HepG2 (cell line): ENCODE results near the gene STPG2. TPM values are rescaled to one million over a fixed set of nuclear protein-coding genes. Genes with fewer than 3 reads are reported as not detected.

Experiments used
- ATAC-seq: fragments of 200-7000 bp; cut with Tn5 transposase; 3 replicates; pipeline ENCODE4 v1.9.1; 2020; ENCODE audit warnings: mild to moderate bottlenecking, moderate library complexity
- BruUV-seq: library from RNA; stranded (reverse); fragments of 400-500 nt; replicated peaks from 2 replicates; lab custom pipeline; 2021; lab: Mats Ljungman, UMichigan
- CTCF ChIA-PET: fragments of 300-600 bp; formaldehyde crosslinking; extraction: SDS; loops from one replicate; lab custom pipeline; 2021; ENCODE audit warnings: low total read pairs, inconsistent platforms, low intra/inter-chr PET ratio; lab: Yijun Ruan, JAX
- POLR2A ChIA-PET: fragments of 350-600 bp; sonication (Branson Sonifier 250); formaldehyde crosslinking; loops from one replicate; lab custom pipeline; 2020; ENCODE audit warnings: antibody characterized with exemption, inconsistent platforms; lab: Yijun Ruan, JAX
- DNase-seq: peaks from one replicate; pipeline ENCODE4 v3.0.0-alpha.2; 2015; ENCODE audit warnings: low spot score
- FAIRE-seq: peaks from 3 replicates; lab custom pipeline; 2011; peaks lifted over from hg19 to GRCh38; lab: Jason Lieb, UNC
- H2AFZ ChIP-seq: one replicate; pipeline ENCODE4 v1.6.1; 2011; ENCODE audit warnings: low read length, inconsistent platforms
- H3K27ac ChIP-seq: fragments of 300-600 bp; 3 replicates; pipeline ENCODE4 v1.8.0; 2011; ENCODE audit warnings: mixed run types, mild to moderate bottlenecking, mixed read lengths, low read length, inconsistent platforms; ENCODE audit not compliant: insufficient read depth; ENCODE audit errors: extremely low read length
- H3K27me3 ChIP-seq, 2 experiments: fragments of 200-600 bp in 1 of 2; 2 replicates in 1 of 2; 3 replicates in 1 of 2; pipeline versions ENCODE4 v1.6.0 to v1.8.0; 2011; ENCODE audit warnings: low read length in 2 of 2, mild to moderate bottlenecking in 2 of 2, moderate library complexity in 2 of 2, inconsistent platforms in 1 of 2; ENCODE audit not compliant: insufficient read depth in 2 of 2, control insufficient read depth in 1 of 2
- H3K36me3 ChIP-seq, 2 experiments: fragments of 200-600 bp in 1 of 2; replicated peaks in 1 of 2; 2 replicates in 1 of 2; 3 replicates in 1 of 2; pipeline versions ENCODE4 v1.5.1 to v1.8.0; 2011; ENCODE audit warnings: low read length in 2 of 2, inconsistent platforms in 1 of 2; ENCODE audit not compliant: insufficient read depth in 2 of 2, control insufficient read depth in 1 of 2
- H3K4me1 ChIP-seq: 2 replicates; pipeline ENCODE4 v1.5.1; 2012; ENCODE audit warnings: low read length, inconsistent platforms; ENCODE audit not compliant: insufficient read depth
- H3K4me2 ChIP-seq: 2 replicates; pipeline ENCODE4 v1.6.0; 2011; ENCODE audit warnings: low read depth, low read length, inconsistent platforms
- H3K4me3 ChIP-seq, 3 experiments: fragments of 200-600 bp in 1 of 3; sonication (generic), shearing (Covaris generic) in 1 of 3; replicated peaks in 1 of 3; 2 replicates each; pipeline ENCODE4 v1.5.1; 2011 to 2016; ENCODE audit warnings: low read length in 3 of 3, inconsistent platforms in 2 of 3, low read depth in 2 of 3, mild to moderate bottlenecking in 2 of 3, control low read depth in 1 of 3, mixed read lengths in 1 of 3; ENCODE audit not compliant: insufficient read depth in 1 of 3
- H3K79me2 ChIP-seq: one replicate; pipeline ENCODE4 v1.6.1; 2011; ENCODE audit warnings: low read length, inconsistent platforms; ENCODE audit not compliant: insufficient read depth
- H3K9ac ChIP-seq: 2 replicates; pipeline ENCODE4 v1.6.0; 2011; ENCODE audit warnings: mild to moderate bottlenecking, low read depth, low read length, inconsistent platforms; ENCODE audit not compliant: insufficient read depth
- H3K9me3 ChIP-seq: 2 replicates; pipeline ENCODE4 v1.5.1; 2012; ENCODE audit warnings: mild to moderate bottlenecking, low read length
- H4K20me1 ChIP-seq: 2 replicates; pipeline ENCODE4 v1.6.0; 2011; ENCODE audit warnings: inconsistent platforms, mild to moderate bottlenecking, low read length, moderate library complexity; ENCODE audit not compliant: insufficient read depth
- DPF2 ChIP-seq: sonication (generic); formaldehyde crosslinking; IDR thresholded peaks from 2 replicates; pipeline ENCODE4 v1.4.0; 2020; ENCODE audit warnings: mild to moderate bottlenecking, low read depth, missing genetic modification reagents, borderline replicate concordance
- HMG20A ChIP-seq: IDR thresholded peaks from 2 replicates; pipeline ENCODE4 v1.6.1; 2016; ENCODE audit warnings: borderline replicate concordance
- HMGA1 ChIP-seq: sonication (generic); formaldehyde crosslinking; conservative IDR thresholded peaks from 2 replicates; pipeline ENCODE4 v1.4.0; 2020; ENCODE audit warnings: missing genetic modification reagents
- KLF9 ChIP-seq: IDR thresholded peaks from 2 replicates; pipeline ENCODE4 v1.6.1; 2016; ENCODE audit warnings: low read depth
- MAFF ChIP-seq: IDR thresholded peaks from 2 replicates; pipeline ENCODE4 v1.6.1; 2011; ENCODE audit warnings: low read depth, low read length, improper control_type of control experiment
- NR2C2 ChIP-seq: sonication (generic); formaldehyde crosslinking; IDR thresholded peaks from 2 replicates; pipeline ENCODE4 v1.4.0; 2020; ENCODE audit warnings: missing genetic modification reagents, mild to moderate bottlenecking, moderate library complexity, borderline replicate concordance
- SRSF9 ChIP-seq: fragments of 200-400 bp; formaldehyde crosslinking; IDR thresholded peaks from 2 replicates; pipeline ENCODE4 v1.6.1; 2018; ENCODE audit warnings: borderline replicate concordance, mild to moderate bottlenecking, low read depth, low read length; ENCODE audit not compliant: insufficient read depth, poor library complexity, severe bottlenecking
- ZNF101 ChIP-seq: sonication (generic); formaldehyde crosslinking; IDR thresholded peaks from 2 replicates; pipeline ENCODE4 v1.4.0; 2020; ENCODE audit warnings: mild to moderate bottlenecking, low read depth, missing genetic modification reagents, borderline replicate concordance
- ZNF264 ChIP-seq: sonication (generic); formaldehyde crosslinking; IDR thresholded peaks from 2 replicates; pipeline ENCODE4 v1.4.0; 2020; ENCODE audit warnings: missing genetic modification reagents
- ZNF30 ChIP-seq: sonication (generic); formaldehyde crosslinking; IDR thresholded peaks from 2 replicates; pipeline ENCODE4 v1.5.0; 2020; ENCODE audit warnings: mild to moderate bottlenecking, missing genetic modification reagents
- whole genome bisulfite sequencing: methylation state at CpG from one replicate; pipeline ENCODE4 v1.1.6; 2017; ENCODE audit warnings: low lambda C conversion rate; 5-methylcytosine and 5-hydroxymethylcytosine counted together
- in situ Hi-C: cut with HindIII; loops from 2 replicates; pipeline ENCODE4 v1.10.0; 2017; ENCODE audit warnings: low pct_unique_long_range_greater_than_20kb; ENCODE audit not compliant: extremely low pct_ligation_motif_present
- intact Hi-C: fragments of 100-400 bp; cut with micrococcal nuclease; formaldehyde crosslinking; loops from one replicate; pipeline ENCODE4 v1.10.0; 2022; ENCODE audit not compliant: unreplicated experiment
- polyA plus RNA-seq, 8 experiments: library from polyadenylated mRNA; depleted of rRNA in 3 of 8; stranded (reverse) in 7 of 8; unstranded in 1 of 8; fragments of >200 nt; fragmentation: Illumina TruSeq in 4 of 8; extraction: Trizol in 4 of 8; gene quantifications; 2 replicates each; pipeline versions ENCODE4 v1.2.1 to v1.2.3, GENCODE V29; 2011 to 2016; ENCODE audit warnings: low read depth in 4 of 8, missing spikeins in 1 of 8, mixed read lengths in 1 of 8; ENCODE audit not compliant: insufficient read depth in 1 of 8
- total RNA-seq, 5 experiments: library from RNA; depleted of rRNA; stranded (reverse); fragments of >200 nt; fragmentation: Illumina TruSeq; extraction: Trizol; gene quantifications; 2 replicates each; pipeline ENCODE4 v1.2.3, GENCODE V29; 2016; ENCODE audit warnings: low read depth in 1 of 5
- TF ChIP-seq, protein P1 (sequence below), 2 experiments: fragments of 450-650 bp in 1 of 2; sonication (generic) in 1 of 2; formaldehyde crosslinking in 1 of 2; IDR thresholded peaks; 2 replicates each; pipeline versions ENCODE4 v1.6.1 to v1.8.0; 2016 to 2022; ENCODE audit warnings: antibody characterized with exemption in 1 of 2, mild to moderate bottlenecking in 1 of 2, missing genetic modification reagents in 1 of 2
- TF ChIP-seq, protein P2 (sequence below): sonication (generic); formaldehyde crosslinking; IDR thresholded peaks from 2 replicates; pipeline ENCODE4 v1.5.0; 2020; ENCODE audit warnings: missing genetic modification reagents, mild to moderate bottlenecking, borderline replicate concordance

STPG2 gene
- total and polyA plus RNA-seq, 2 of the 13 experiments (the other 11 are each of a cell fraction or from before 2014, with no cell fraction given): 0.07 TPM; not detected in 1

DNA sequence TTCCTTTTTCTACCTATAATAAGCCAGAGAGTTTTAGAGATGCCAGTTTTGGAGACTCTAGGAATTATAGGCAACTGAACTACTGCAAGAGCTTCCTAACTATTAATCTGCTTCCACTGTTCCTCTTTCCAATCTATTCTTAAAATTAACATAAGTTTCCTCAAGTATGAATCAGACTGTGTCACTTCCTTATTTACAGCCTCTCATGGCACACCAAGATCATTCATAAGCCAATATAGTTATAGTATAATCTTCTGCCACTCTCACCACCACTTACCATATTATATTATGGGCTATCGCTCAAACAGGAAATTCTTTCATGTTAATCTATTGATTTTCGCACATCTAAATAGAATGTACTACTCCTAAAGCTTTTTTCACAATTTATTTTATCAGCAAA is 383.5 kb downstream of the STPG2 start (continued):
- TF ChIP-seq, protein P1, sequence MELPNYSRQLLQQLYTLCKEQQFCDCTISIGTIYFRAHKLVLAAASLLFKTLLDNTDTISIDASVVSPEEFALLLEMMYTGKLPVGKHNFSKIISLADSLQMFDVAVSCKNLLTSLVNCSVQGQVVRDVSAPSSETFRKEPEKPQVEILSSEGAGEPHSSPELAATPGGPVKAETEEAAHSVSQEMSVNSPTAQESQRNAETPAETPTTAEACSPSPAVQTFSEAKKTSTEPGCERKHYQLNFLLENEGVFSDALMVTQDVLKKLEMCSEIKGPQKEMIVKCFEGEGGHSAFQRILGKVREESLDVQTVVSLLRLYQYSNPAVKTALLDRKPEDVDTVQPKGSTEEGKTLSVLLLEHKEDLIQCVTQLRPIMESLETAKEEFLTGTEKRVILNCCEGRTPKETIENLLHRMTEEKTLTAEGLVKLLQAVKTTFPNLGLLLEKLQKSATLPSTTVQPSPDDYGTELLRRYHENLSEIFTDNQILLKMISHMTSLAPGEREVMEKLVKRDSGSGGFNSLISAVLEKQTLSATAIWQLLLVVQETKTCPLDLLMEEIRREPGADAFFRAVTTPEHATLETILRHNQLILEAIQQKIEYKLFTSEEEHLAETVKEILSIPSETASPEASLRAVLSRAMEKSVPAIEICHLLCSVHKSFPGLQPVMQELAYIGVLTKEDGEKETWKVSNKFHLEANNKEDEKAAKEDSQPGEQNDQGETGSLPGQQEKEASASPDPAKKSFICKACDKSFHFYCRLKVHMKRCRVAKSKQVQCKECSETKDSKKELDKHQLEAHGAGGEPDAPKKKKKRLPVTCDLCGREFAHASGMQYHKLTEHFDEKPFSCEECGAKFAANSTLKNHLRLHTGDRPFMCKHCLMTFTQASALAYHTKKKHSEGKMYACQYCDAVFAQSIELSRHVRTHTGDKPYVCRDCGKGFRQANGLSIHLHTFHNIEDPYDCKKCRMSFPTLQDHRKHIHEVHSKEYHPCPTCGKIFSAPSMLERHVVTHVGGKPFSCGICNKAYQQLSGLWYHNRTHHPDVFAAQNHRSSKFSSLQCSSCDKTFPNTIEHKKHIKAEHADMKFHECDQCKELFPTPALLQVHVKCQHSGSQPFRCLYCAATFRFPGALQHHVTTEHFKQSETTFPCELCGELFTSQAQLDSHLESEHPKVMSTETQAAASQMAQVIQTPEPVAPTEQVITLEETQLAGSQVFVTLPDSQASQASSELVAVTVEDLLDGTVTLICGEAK (IDR thresholded peaks at IDR 0.05): no peak
- TF ChIP-seq, protein P1 (CRISPR knock-in tag; IDR thresholded peaks at IDR 0.05): no peak
- TF ChIP-seq, all 625 proteins: peak for 0

DNA sequence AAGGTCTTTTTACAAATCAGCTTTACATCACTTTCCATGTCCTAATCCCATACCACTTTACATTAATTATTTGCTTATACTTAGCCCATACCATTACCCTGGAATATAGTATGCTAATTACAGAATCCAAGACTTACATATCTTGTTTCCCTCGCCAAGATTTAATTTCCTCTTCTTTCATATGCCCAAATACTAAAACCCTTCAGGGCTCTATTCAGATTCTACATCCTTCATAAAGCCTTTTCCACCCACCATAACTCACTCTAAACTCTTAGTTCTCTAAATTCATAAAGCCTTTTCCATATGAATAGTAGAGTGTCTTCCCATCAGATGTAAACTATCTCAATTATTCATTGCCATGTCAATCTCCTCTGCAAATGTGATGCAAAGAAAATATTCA is 390.7 kb downstream of the STPG2 start:
- Histone ChIP-seq H3K27me3 (no peaks in the 10 kb centered on the region), H3K4me1 (no peaks in the 10 kb centered on the region), H3K9me3 (no peaks in the 10 kb centered on the region), H3K79me2 (no peaks in the 10 kb centered on the region), H3K9ac (no peak overlapping the region), H3K27ac (no peak overlapping the region), H3K4me2 (no peak overlapping the region), H3K4me3 (no peak overlapping the region), H4K20me1 (no peaks in the 10 kb centered on the region), H3K36me3 (no peaks in the 10 kb centered on the region), H2AFZ (no peak overlapping the region)
- WGBS: 0% methylated on average over 1 of the region's 1 CpG
- intact Hi-C loops (no loop called here), in situ Hi-C loops (no loop called here)
- ChIA-PET CTCF (no interaction called here), POLR2A (no interaction called here)
- BruUV-seq: no TSS peak
- ATAC-seq (no peak), FAIRE-seq (no peak), DNase-seq (no peak)
- TF ChIP-seq, protein P2, sequence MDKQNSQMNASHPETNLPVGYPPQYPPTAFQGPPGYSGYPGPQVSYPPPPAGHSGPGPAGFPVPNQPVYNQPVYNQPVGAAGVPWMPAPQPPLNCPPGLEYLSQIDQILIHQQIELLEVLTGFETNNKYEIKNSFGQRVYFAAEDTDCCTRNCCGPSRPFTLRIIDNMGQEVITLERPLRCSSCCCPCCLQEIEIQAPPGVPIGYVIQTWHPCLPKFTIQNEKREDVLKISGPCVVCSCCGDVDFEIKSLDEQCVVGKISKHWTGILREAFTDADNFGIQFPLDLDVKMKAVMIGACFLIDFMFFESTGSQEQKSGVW (CRISPR knock-in tag): no peak
- no peak for TF ChIP-seq HMG20A
- no peak for TF ChIP-seq ZNF264
- TF ChIP-seq ZNF101 (CRISPR knock-in tag): no peak
- no peak for TF ChIP-seq ZNF30 (CRISPR knock-in tag)
- TF ChIP-seq HMGA1 (CRISPR knock-in tag): no peak
- TF ChIP-seq KLF9 (CRISPR knock-in tag): no peak
- TF ChIP-seq MAFF: no peak
- TF ChIP-seq NR2C2: no peak
- no peak for TF ChIP-seq SRSF9
- no peak for TF ChIP-seq DPF2 (CRISPR knock-in tag)
